Activated naive CD4-positive, alpha-beta T cell treated with anti-CD3 and anti-CD28 coated beads for 36 hours (primary cell): Measurements from ENCODE around the gene PCSK5. TPM values are rescaled to one million over a fixed set of nuclear protein-coding genes. Genes with fewer than 3 reads are reported as not detected.

Experiments
- CTCF ChIA-PET: fragments of 350-600 bp; sonication (Branson Sonifier 250); formaldehyde crosslinking; loops from one replicate; lab custom pipeline; 2021; ENCODE audit warnings: antibody characterized with exemption; lab: Charles Lee
- DNase-seq: peaks from one replicate; pipeline ENCODE4 v3.0.0-alpha.2; 2020
- H3K27ac Mint-ChIP-seq: one replicate; pipeline ENCODE4 v1.8.0; 2021; ENCODE audit warnings: mild to moderate bottlenecking, mixed read lengths
- H3K27me3 Mint-ChIP-seq: one replicate; pipeline ENCODE4 v1.8.0; 2021; ENCODE audit warnings: low read depth, mixed read lengths
- H3K36me3 Mint-ChIP-seq: one replicate; pipeline ENCODE4 v1.8.0; 2021; ENCODE audit warnings: low read depth, mixed read lengths
- H3K4me1 Mint-ChIP-seq: one replicate; pipeline ENCODE4 v1.8.0; 2021; ENCODE audit warnings: low read depth, mixed read lengths
- H3K4me3 Mint-ChIP-seq: one replicate; pipeline ENCODE4 v1.8.0; 2021; ENCODE audit warnings: mild to moderate bottlenecking, moderate library complexity, mixed read lengths
- H3K9me3 Mint-ChIP-seq: one replicate; pipeline ENCODE4 v1.8.0; 2021; ENCODE audit warnings: mixed read lengths
- intact Hi-C: fragments of 100-400 bp; cut with micrococcal nuclease; formaldehyde crosslinking; loops from one replicate; pipeline ENCODE4 v1.15.1; 2023
- total RNA-seq, 2 experiments: library from RNA; stranded (reverse); gene quantifications; one replicate each; pipeline ENCODE4 v1.2.3, GENCODE V29; 2021

The PCSK5 gene
- total RNA-seq, 2 experiments from 2014 or later: 5.7 to 6.0 TPM

DNA sequence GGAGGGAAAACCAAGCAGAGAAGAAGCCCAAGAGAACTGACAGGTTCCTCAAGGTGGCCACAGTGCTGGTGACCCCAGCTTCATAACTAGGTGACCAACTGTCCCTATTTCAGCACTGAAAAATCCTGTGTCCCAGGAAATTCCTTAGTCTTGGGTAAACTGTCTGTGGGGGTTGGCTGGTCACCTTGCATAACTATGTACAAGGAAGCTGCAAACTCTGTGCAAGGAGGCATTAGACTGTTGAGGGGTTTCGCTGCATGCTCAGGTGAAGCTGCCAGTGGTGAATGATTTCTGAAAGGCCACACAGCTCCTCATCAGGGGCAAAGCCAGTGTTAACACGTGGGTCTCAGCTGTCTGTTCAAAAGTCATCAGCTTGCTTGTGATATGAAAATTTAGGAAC lies 36.9 kb downstream of the PCSK5 start:
- Mint-ChIP-seq H3K36me3 (peaks cover 4% of the 10 kb centered on the region), H3K27ac (no peak overlapping the region), H3K4me1 (peaks cover 41% of the 10 kb centered on the region), H3K4me3 (no peak overlapping the region), H3K27me3 (no peaks in the 10 kb centered on the region), H3K9me3 (no peaks in the 10 kb centered on the region)
- DNase-seq: no peak
- CTCF ChIA-PET: no interaction called here
- intact Hi-C loops: no loop called here

DNA sequence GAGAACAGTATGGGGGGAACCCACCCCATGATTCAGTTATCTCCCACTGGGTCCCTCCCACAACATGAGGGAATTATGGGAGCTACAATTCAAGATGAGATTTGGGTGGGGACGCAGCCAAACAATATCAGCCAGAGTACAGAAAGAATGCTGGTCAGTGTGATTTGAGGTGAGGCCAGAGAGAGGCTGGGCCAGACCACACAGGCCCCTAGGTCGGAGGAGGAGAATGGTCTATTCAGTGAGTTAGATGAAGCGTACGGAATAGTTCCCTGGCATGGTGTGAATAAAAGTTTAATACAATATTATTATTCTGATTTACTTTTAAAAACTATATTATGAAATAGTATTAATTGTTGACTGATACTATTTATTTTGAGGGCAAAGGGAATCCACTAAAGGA lies 39.7 kb downstream of the PCSK5 start:
- no peaks in the 10 kb centered on the region for H3K27me3 Mint-ChIP-seq
- CTCF ChIA-PET: no interaction called here
- H3K9me3 Mint-ChIP-seq: no peaks in the 10 kb centered on the region
- H3K27ac Mint-ChIP-seq: no peak overlapping the region
- intact Hi-C loops: no loop called here
- H3K4me1 Mint-ChIP-seq: peaks cover 30% of the 10 kb centered on the region
- H3K4me3 Mint-ChIP-seq: no peak overlapping the region
- peaks cover 21% of the 10 kb centered on the region for H3K36me3 Mint-ChIP-seq
- no peak for DNase-seq

DNA sequence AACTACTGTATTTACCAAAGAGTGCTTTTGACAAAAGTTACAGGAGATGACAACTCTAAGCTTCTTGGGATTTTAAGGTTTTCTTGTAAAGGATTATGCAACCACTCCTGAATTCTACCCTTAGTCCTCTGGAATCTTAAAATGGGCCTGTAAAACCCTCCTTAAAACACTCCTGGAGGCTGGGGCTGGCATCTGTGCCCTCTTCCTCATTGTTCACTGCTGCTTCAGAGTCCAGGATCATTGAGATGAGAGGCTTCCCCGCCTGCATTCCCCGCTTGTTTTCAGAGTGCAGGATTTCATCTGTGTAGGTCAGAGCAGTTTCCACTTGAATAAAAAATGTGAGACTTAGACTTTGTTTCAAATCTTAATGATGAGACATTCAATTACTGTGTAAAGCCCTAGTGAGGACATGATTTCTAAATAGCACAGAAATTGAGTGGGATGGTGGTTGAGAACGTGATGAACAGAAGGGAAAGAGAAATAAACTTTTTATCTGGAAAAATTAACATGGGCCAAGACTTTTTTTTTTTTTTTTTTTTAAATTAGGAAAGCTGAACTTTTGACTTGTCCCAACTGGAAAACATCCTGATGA lies 40.4 kb downstream of the PCSK5 start:
- no peak for DNase-seq
- Mint-ChIP-seq H3K4me3 (no peak overlapping the region), H3K27me3 (no peaks in the 10 kb centered on the region), H3K4me1 (peaks cover 24% of the 10 kb centered on the region), H3K36me3 (peaks cover 21% of the 10 kb centered on the region), H3K27ac (no peak overlapping the region), H3K9me3 (no peaks in the 10 kb centered on the region)
- intact Hi-C loops: no loop called here
- CTCF ChIA-PET: interaction anchor here (0.6 kb wide), 1 partner anchor 211 kb away, joined by 3 read pairs; no protein-coding TSS in a partner anchor

DNA sequence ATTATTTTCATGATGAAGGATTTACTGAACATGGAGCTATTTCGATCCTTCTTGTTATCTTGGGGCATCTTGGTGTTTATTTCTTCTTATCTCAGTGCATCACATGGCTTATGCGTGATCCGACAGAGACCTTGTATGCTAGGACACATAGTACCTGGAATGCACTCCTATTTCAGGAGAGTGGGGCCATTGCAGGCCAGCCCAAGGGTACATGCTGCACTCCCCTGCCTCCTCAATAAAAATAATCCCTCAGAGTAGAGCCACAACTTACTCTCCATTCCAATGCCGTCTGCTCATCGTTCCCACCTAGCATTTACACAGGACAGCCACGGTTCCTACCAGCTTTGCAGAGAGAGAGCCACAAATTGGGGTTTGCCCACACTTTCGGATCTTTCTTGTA lies 43.5 kb downstream of the PCSK5 start:
- no peaks in the 10 kb centered on the region for H3K27me3 Mint-ChIP-seq
- no peak overlapping the region for H3K4me3 Mint-ChIP-seq
- peaks cover 28% of the 10 kb centered on the region for H3K4me1 Mint-ChIP-seq
- CTCF ChIA-PET: no interaction called here
- intact Hi-C loops: no loop called here
- H3K27ac Mint-ChIP-seq: no peak overlapping the region
- no peaks in the 10 kb centered on the region for H3K9me3 Mint-ChIP-seq
- no peak for DNase-seq
- peaks cover 31% of the 10 kb centered on the region for H3K36me3 Mint-ChIP-seq

DNA sequence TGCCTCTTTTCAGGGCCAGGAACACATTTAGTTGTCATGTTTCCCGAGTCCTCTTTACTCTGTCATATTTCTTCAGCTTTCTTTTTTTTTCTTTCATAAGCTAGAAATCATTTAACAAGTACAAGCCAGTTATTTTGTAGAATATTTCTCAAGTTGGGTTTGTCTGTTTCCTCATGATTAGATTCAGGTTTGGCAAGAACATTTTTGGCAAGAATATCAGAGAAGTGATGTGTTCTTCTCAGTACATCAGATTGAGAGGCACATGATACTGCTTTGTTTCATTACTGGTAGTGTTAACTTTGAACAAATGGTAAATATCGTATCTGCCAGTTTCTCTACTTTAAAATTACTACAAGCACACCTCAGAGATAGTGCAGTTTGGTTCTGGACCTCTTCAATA lies 45.1 kb downstream of the PCSK5 start:
- intact Hi-C loops: no loop called here
- Mint-ChIP-seq H3K4me3 (no peak overlapping the region), H3K36me3 (peaks cover 33% of the 10 kb centered on the region), H3K27me3 (no peaks in the 10 kb centered on the region), H3K9me3 (no peaks in the 10 kb centered on the region), H3K27ac (no peak overlapping the region), H3K4me1 (peaks cover 20% of the 10 kb centered on the region)
- DNase-seq: no peak
- CTCF ChIA-PET: no interaction called here

DNA sequence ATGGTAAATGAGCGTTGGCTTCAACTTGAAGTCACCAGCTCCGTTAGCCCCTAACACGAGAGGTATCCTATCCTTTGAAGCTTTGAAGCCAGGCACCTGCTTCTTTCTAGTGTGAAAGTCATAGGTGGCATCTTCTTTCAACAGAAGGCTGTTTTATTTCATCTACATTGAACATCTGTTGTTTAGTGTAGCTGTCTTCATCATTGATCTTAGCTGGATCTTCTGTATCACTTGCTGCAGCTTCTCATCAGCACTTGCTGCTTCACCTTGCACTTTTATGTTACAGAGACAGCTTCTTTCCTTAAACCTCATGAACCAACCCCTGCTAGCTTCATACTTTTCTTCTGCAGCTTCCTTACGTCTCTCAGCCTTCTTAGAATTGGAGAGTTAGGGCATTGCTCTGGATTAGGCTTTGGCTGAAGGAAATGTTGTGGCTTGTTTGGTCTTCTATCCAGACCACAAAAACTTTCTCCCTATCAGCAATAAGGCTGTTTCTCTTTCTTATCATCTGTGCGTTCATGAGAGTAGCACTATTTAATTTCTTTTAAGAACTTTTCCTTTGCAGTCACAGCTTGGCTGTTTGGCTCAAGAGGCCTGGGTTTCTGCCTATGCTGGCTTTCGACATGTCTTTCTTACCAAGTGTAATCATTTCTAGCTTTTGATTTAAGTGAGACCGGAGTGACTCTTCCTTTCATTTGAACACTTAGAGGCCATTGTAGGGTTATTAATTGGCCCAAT lies 47.2 kb downstream of the PCSK5 start:
- no peak for DNase-seq
- CTCF ChIA-PET: interaction anchor here (0.7 to 1.0 kb wide), 2 partner anchors 12 to 52 kb away, joined by 3 read pairs; no protein-coding TSS in a partner anchor
- intact Hi-C loops: no loop called here
- no peak overlapping the region for H3K4me3 Mint-ChIP-seq
- no peak overlapping the region for H3K27ac Mint-ChIP-seq
- H3K9me3 Mint-ChIP-seq: no peaks in the 10 kb centered on the region
- no peaks in the 10 kb centered on the region for H3K27me3 Mint-ChIP-seq
- peaks cover 15% of the 10 kb centered on the region for H3K4me1 Mint-ChIP-seq
- H3K36me3 Mint-ChIP-seq: peaks cover 35% of the 10 kb centered on the region

DNA sequence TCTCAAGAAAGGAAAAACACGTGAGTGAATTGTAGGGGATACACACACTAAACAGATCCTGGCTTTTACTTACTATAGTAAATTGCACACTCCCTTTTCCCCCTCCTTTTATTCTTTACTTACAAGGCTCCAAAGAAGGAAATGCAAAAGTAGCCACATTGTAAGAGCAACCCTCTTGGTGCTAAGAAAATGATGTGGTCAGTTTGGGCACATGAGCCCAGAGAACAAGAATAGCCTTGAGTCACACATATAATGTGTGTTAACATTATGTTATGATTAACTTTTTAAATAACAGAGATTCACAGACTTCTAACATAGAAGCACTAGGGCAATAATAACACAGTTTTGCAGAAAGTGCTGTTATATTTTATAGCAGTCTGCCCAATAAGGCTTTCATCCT lies 48.5 kb downstream of the PCSK5 start:
- peaks cover 15% of the 10 kb centered on the region for H3K4me1 Mint-ChIP-seq
- no peaks in the 10 kb centered on the region for H3K27me3 Mint-ChIP-seq
- no peak for DNase-seq
- no peaks in the 10 kb centered on the region for H3K9me3 Mint-ChIP-seq
- H3K36me3 Mint-ChIP-seq: peaks cover 28% of the 10 kb centered on the region
- no peak overlapping the region for H3K4me3 Mint-ChIP-seq
- CTCF ChIA-PET: interaction anchor here (1.0 to 1.7 kb wide), 2 partner anchors 23 to 35 kb away, joined by 3 read pairs; no protein-coding TSS in a partner anchor
- intact Hi-C loops: no loop called here
- no peak overlapping the region for H3K27ac Mint-ChIP-seq

DNA sequence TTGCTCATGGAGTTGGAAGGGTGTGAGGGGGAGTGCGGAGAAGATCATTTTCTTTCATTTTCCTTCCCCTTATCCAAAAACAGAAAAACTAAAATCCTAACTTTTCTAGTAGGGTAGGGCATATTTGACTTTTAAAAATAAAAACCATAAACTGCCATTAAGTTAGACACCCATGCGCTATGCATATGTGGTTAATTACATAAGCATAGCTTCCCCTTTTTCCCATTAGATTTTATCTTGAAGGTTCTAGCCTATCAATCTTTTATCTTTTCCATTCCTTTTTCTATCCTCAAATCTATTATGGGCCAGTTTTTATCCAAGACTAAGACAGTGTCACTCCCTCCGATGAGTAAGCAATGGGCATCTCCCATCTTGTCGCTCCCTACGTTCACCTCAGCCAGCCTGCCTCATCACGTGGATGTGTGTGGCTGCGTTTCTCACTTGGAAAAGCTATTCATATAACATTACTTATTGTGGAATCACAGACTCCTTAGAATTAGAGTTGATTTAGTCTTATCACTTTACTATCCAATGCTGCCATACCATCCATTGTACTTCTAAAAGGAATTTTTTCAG lies 49.2 kb downstream of the PCSK5 start:
- Mint-ChIP-seq H3K4me1 (peaks cover 15% of the 10 kb centered on the region), H3K27me3 (no peaks in the 10 kb centered on the region), H3K4me3 (no peak overlapping the region), H3K9me3 (no peaks in the 10 kb centered on the region), H3K27ac (no peak overlapping the region), H3K36me3 (peaks cover 25% of the 10 kb centered on the region)
- DNase-seq: no peak
- intact Hi-C loops: no loop called here
- CTCF ChIA-PET: interaction anchor here (0.8 to 1.7 kb wide), 3 partner anchors 21 to 34 kb away, joined by 3 to 4 read pairs (median 3); no protein-coding TSS in a partner anchor

DNA sequence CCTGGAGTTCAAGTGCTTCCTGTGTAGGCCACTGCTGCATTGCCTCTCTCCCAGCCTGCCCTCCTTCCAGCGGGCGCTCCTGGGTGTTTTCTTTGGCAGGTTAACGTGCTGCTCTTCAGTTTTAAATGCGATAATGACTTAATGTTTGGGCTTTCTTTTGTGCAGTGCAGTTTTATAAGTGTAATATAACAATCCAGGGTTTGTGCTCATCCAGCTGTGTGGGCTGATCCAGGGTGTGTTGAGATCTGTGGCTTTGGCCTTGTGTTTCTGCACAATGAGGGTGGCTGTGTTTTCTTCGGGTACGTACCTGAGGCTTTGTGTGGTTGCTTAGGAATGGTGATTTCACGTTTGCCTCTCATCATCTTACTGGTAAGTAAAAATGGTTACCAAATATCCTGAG lies 50.6 kb downstream of the PCSK5 start:
- Mint-ChIP-seq H3K27ac (no peak overlapping the region), H3K4me1 (peaks cover 20% of the 10 kb centered on the region), H3K4me3 (no peak overlapping the region), H3K27me3 (no peaks in the 10 kb centered on the region), H3K9me3 (peaks cover 1% of the 10 kb centered on the region), H3K36me3 (peaks cover 30% of the 10 kb centered on the region)
- intact Hi-C loops: no loop called here
- CTCF ChIA-PET: no interaction called here
- DNase-seq: no peak

DNA sequence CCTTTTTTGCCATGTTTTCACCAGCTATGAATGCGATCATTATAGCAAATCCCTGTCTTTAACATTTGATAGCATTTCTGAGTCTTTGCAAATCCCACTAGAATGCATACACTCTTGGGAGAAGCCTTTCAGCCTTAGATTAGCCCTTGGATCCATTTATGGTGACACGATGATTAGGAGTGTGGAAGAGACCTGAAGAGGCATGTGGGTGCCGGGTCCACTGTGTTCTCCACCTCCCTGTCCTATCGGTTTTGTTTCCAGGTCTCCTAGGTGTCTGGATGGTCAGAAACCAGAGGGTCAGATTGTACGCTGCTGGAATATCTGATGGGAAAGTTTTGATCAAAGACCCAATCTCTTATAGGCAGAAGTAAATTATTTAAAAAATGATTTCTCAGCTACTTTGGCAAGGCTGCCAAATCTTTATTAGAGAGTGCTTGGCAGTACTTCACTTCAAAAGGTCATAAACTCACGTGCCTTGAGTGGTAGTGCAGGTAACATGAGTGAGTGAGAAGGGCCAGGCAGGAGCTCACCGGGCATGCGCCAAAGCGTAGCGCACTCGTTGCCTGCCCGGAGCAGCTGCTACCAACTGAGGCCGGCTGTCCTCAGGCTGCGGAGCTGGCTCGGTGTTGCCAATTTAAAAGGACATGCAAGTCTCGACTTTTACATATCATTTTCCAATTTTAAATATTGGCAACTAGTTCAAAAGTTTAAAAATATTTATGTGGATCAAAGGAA lies 51.3 kb downstream of the PCSK5 start:
- Mint-ChIP-seq H3K36me3 (peaks cover 26% of the 10 kb centered on the region), H3K9me3 (peaks cover 1% of the 10 kb centered on the region), H3K27me3 (no peaks in the 10 kb centered on the region), H3K4me3 (no peak overlapping the region), H3K4me1 (peaks cover 20% of the 10 kb centered on the region), H3K27ac (no peak overlapping the region)
- CTCF ChIA-PET: no interaction called here
- DNase-seq: no peak
- intact Hi-C loops: no loop called here

DNA sequence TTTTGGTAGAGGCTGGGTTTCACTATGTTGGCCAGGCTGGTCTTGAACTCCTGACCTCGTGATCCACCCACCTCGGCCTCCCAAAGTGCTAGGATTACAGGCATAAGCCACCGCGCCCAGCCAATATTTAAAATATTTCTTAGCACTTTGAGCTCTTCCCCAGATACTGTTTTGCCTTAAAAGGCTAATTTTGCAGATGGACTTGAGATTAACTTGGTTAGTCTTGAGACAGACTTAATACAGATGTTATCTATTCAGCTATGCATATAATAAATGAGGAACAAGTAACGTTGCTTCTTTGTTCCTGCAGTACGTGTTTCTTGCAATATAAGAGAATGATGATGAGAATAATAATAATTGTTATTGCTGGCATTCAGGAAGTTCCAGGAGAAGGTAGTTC lies 56.3 kb downstream of the PCSK5 start:
- CTCF ChIA-PET: no interaction called here
- Mint-ChIP-seq H3K36me3 (peaks cover 35% of the 10 kb centered on the region), H3K4me3 (no peak overlapping the region), H3K27ac (no peak overlapping the region), H3K4me1 (peaks cover 5% of the 10 kb centered on the region), H3K27me3 (no peaks in the 10 kb centered on the region), H3K9me3 (peaks cover 4% of the 10 kb centered on the region)
- intact Hi-C loops: no loop called here
- DNase-seq: no peak

DNA sequence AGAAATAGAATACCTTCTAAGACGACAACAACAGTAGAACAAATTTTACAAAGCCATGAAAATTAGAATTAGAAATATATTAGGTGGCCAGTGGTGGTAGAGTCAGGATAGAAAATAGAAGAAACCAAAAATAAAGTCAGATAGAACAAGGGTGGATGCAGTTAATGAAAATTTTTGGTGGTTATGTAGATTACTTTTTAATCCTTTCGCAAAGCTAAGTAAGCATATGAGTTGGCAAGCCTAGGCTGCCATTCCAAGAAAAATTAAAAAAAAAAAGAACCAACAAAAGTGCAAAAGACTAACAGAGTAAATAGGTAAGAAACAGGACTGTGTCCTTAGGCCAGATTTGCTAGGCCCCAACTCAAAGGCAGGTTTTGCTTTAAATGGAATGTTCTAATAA lies 56.8 kb downstream of the PCSK5 start:
- no peak overlapping the region for H3K27ac Mint-ChIP-seq
- DNase-seq: no peak
- H3K36me3 Mint-ChIP-seq: peaks cover 37% of the 10 kb centered on the region
- CTCF ChIA-PET: interaction anchor here (0.6 kb wide), 1 partner anchor 682 kb away, joined by 3 read pairs; no protein-coding TSS in a partner anchor
- peaks cover 5% of the 10 kb centered on the region for H3K4me1 Mint-ChIP-seq
- intact Hi-C loops: no loop called here
- H3K9me3 Mint-ChIP-seq: peaks cover 4% of the 10 kb centered on the region
- H3K27me3 Mint-ChIP-seq: no peaks in the 10 kb centered on the region
- H3K4me3 Mint-ChIP-seq: no peak overlapping the region
